IPS-18a (cell line): ENCODE results near the gene LRRC3C.

ENCODE experiments used
- H3K27ac ChIP-seq: one replicate; pipeline ENCODE4 v1.5.1; 2013; ENCODE audit warnings: low read length
- H3K27me3 ChIP-seq: one replicate; pipeline ENCODE4 v1.6.1; 2013; ENCODE audit warnings: mild to moderate bottlenecking, low read length; ENCODE audit not compliant: control insufficient read depth, insufficient read depth
- H3K36me3 ChIP-seq: one replicate; pipeline ENCODE4 v1.6.1; 2013; ENCODE audit warnings: low read depth, low read length; ENCODE audit not compliant: control insufficient read depth
- H3K4me1 ChIP-seq: one replicate; pipeline ENCODE4 v1.6.1; 2013; ENCODE audit warnings: low read depth, low read length; ENCODE audit not compliant: control insufficient read depth
- H3K4me3 ChIP-seq: one replicate; pipeline ENCODE4 v1.5.1; 2013; ENCODE audit warnings: low read length
- H3K9ac ChIP-seq: one replicate; pipeline ENCODE4 v1.6.1; 2013; ENCODE audit warnings: mild to moderate bottlenecking, low read length, moderate library complexity
- H3K9me3 ChIP-seq: one replicate; pipeline ENCODE4 v1.6.1; 2013; ENCODE audit warnings: low read depth, low read length; ENCODE audit not compliant: control insufficient read depth

The LRRC3C gene

GRCh38 chr17:39970157-39970692 lies 42.7 kb downstream of the LRRC3C start:
- Histone ChIP-seq H3K36me3 (no peaks in the 10 kb centered on the region), H3K4me1 (no peaks in the 10 kb centered on the region), H3K9ac (no peak overlapping the region), H3K9me3 (no peaks in the 10 kb centered on the region), H3K27me3 (no peaks in the 10 kb centered on the region), H3K4me3 (no peak overlapping the region), H3K27ac (no peak overlapping the region)

DNA sequence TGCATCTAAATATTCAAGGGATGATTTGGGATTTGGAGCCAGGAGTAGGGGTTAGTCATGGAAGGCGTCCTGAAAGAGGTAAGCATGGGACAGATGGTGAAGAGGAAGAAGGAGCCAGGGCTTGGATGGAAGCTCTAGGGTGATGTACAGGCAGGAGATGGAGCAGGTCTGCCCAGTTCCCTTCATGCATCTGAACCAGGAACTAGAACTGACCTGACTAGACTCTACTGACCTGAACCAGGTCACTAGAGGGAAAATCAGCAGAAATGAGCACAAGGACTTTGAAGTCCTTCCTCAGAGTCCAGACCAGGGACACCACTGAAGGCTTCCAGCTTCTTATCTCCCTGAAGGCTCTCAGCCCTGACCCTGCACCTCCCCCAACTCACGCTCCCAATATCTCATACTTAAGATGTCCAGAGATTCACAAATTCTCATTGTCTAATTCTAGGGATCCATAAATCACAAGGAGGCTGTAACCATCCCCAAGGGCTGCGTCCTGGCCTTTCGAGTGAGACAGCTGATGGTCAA lies 43.6 kb downstream of the LRRC3C start:
- no peak overlapping the region for H3K9ac ChIP-seq
- no peaks in the 10 kb centered on the region for H3K4me1 ChIP-seq
- H3K27me3 ChIP-seq, result no peaks in the 10 kb centered on the region
- H3K9me3 ChIP-seq, result no peaks in the 10 kb centered on the region
- no peak overlapping the region for H3K4me3 ChIP-seq
- no peak overlapping the region for H3K27ac ChIP-seq
- no peaks in the 10 kb centered on the region for H3K36me3 ChIP-seq

- Histone ChIP-seq H3K9ac (no peak overlapping the region), H3K9me3 (no peaks in the 10 kb centered on the region), H3K36me3 (no peaks in the 10 kb centered on the region), H3K27ac (no peak overlapping the region), H3K4me3 (no peak overlapping the region), H3K27me3 (no peaks in the 10 kb centered on the region), H3K4me1 (no peaks in the 10 kb centered on the region)
Measured at GRCh38 chr17:39972271-39972670, 44.7 kb downstream of the LRRC3C start.

DNA sequence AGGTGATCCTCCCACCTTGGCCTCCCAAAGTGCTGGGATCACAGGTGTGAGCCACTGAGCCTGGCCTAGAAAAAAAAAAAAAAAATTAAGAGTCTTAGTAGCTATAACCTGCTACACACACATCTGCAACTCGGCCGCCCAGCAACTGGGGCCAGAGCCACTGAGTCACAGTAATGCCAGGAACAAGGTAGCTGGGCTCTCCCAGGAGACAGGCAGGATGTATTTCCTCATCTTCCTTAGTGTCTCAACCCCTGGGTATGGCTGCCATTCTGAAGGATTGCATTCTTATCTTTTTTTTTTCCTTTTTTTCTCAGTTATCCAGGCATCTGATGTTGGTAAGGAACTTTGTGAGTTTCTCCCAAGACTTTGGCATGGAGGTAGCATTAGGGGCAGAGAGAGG lies 46.0 kb downstream of the LRRC3C start:
- Histone ChIP-seq H3K27ac (no peak overlapping the region), H3K9ac (no peak overlapping the region), H3K36me3 (no peaks in the 10 kb centered on the region), H3K9me3 (no peaks in the 10 kb centered on the region), H3K27me3 (no peaks in the 10 kb centered on the region), H3K4me1 (no peaks in the 10 kb centered on the region), H3K4me3 (no peak overlapping the region)

DNA sequence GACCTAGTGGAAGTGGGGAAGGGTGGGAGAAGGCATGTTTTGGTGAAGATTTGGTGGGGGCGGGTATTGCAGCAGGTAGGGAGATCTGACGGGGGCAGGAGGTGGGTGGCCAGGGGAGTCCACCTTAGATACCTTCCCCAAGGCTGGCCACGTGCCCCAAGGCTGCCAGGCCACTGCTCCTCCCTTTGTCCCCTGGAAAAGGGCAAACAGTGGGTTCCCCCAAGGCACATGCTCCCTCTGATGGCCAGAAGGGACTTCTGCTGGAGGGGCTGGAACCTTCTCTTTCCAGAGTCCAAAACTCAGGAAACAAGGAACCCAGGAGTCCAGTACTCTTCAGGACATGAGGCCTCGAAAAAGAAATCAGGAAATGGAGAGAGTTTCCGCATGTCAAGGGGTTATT lies 46.9 kb downstream of the LRRC3C start:
- H3K27me3 ChIP-seq, result peaks cover 5% of the 10 kb centered on the region
- no peak overlapping the region for H3K27ac ChIP-seq
- H3K9ac ChIP-seq, result no peak overlapping the region
- H3K4me3 ChIP-seq, result no peak overlapping the region
- H3K4me1 ChIP-seq, result peaks cover 5% of the 10 kb centered on the region
- no peaks in the 10 kb centered on the region for H3K36me3 ChIP-seq
- H3K9me3 ChIP-seq, result no peaks in the 10 kb centered on the region

- H3K4me3 ChIP-seq, result no peak overlapping the region
- no peak overlapping the region for H3K9ac ChIP-seq
- no peaks in the 10 kb centered on the region for H3K9me3 ChIP-seq
- peaks cover 6% of the 10 kb centered on the region for H3K27me3 ChIP-seq
- H3K4me1 ChIP-seq, result peaks cover 9% of the 10 kb centered on the region
- no peaks in the 10 kb centered on the region for H3K36me3 ChIP-seq
- H3K27ac ChIP-seq, result no peak overlapping the region
Measured at GRCh38 chr17:39975801-39976200, 48.3 kb downstream of the LRRC3C start.

- peaks cover under 1% of the 10 kb centered on the region for H3K36me3 ChIP-seq
- H3K4me3 ChIP-seq, result peak overlapping the region; percentile 97
- H3K4me1 ChIP-seq, result peaks cover 9% of the 10 kb centered on the region
- H3K9me3 ChIP-seq, result no peaks in the 10 kb centered on the region
- H3K9ac ChIP-seq, result no peak overlapping the region
- H3K27ac ChIP-seq, result no peak overlapping the region
- peaks cover 6% of the 10 kb centered on the region for H3K27me3 ChIP-seq
Measured at GRCh38 chr17:39979016-39979670, 51.6 kb downstream of the LRRC3C start.

DNA sequence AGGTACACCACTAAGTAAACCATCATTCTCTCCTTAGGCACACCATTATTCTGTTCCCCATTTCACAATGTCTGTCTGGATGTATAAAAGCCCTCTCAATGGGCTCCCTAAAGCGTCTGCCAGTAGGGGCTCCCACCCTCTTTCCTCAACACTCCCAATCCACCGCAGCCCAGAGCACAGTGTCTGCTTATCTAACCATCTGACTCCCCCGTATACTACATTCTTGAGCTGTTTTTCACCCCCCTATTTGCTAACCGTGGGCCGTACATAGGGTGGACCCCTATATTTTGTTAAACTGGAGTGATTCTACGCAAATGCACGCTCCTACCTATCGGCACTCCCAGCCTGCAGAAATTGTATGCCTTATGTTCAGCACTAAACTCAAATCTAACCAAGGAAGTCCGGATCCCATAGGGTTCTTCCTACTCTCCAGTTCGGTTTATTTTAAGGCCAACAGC lies 52.4 kb downstream of the LRRC3C start:
- peaks cover 9% of the 10 kb centered on the region for H3K4me1 ChIP-seq
- no peaks in the 10 kb centered on the region for H3K9me3 ChIP-seq
- H3K27me3 ChIP-seq, result peaks cover 6% of the 10 kb centered on the region
- no peak overlapping the region for H3K27ac ChIP-seq
- H3K36me3 ChIP-seq, result peaks cover 8% of the 10 kb centered on the region
- H3K9ac ChIP-seq, result peak overlapping the region; percentile 89
- H3K4me3 ChIP-seq, result peak overlapping the region; percentile 97

GRCh38 chr17:39980351-39981206 lies 53.0 kb downstream of the LRRC3C start, which contains the start of gene PSMD3:
TSS of gene PSMD3 (plus strand) at chr17:39980807. CDS start at chr17:39980971, 164 bp downstream.
- Histone ChIP-seq H3K27me3 (peaks cover 6% of the 10 kb centered on the region), H3K36me3 (peaks cover 15% of the 10 kb centered on the region), H3K9ac (peak within 1 kb of the TSS; percentile 89), H3K4me1 (peaks cover 9% of the 10 kb centered on the region), H3K27ac (peak within 1 kb of the TSS; percentile 77), H3K4me3 (peak within 1 kb of the TSS; percentile 97), H3K9me3 (no peaks in the 10 kb centered on the region)

DNA sequence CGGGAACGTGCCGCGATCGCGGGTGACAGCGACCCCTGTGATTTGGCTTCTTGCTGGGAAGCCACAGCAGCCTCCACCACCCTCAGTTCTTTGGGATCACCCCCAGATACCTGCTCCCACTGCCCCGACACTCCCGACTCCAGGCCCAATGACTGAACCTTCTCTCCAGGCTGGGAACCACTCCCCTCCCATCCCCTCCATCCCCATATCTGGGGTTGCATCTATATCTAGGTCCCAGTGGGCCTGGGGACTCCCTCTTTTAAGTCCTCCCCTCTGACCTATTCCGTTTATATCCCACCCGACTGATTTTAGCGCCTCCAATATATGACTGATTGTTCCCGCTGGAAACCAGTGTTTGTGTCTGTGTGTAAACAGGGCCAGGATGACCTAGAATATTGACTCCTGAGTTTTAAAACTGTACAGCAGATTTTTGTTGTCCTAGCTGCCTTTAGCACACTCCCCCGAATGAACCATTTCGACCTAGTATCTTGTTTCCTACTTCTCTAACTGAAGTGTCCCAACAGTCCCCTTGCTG lies 53.7 kb downstream of the LRRC3C start:
- Histone ChIP-seq H3K4me1 (peaks cover 9% of the 10 kb centered on the region), H3K27me3 (peaks cover 6% of the 10 kb centered on the region), H3K27ac (peak overlapping the region; percentile 77), H3K9me3 (no peaks in the 10 kb centered on the region), H3K4me3 (peak overlapping the region; percentile 97), H3K36me3 (peaks cover 22% of the 10 kb centered on the region), H3K9ac (peak overlapping the region; percentile 89)

DNA sequence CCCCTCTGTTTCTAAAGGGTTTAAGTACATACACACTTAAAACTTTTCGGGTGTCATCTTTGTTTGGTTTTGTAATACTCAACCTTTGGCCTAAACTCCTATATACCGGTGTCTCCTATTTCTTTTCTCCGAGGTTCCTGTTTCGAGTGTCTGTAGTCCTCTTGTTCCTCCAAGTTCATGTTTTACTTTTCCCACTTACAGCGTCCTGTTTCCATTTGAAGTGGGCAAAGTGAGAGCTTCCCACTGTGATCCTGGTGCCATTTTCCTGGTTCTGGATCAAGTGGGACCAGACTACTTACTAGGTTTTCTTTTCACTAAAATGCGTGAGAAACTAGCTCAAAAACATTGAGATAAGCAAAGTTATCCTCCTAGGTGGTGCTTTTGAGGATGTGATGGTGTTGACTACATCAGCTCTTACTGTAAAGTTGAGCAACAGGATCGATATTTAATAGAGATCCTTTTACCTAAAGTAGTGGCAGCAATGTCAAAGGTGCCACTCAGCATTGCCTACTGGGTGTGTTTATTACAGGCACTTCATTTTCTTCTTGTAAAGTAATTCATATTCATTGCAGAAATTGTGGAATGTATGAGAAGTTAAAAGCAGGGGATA lies 54.3 kb downstream of the LRRC3C start:
- peaks cover 28% of the 10 kb centered on the region for H3K36me3 ChIP-seq
- peak overlapping the region; percentile 97 for H3K4me3 ChIP-seq
- H3K4me1 ChIP-seq, result peaks cover 9% of the 10 kb centered on the region
- peak overlapping the region; percentile 89 for H3K9ac ChIP-seq
- no peak overlapping the region for H3K27ac ChIP-seq
- peaks cover 6% of the 10 kb centered on the region for H3K27me3 ChIP-seq
- no peaks in the 10 kb centered on the region for H3K9me3 ChIP-seq
